SJSA1 (cell line): ENCODE data around the gene MEIOB. TPM values are rescaled to one million over a fixed set of nuclear protein-coding genes. Genes with fewer than 3 reads are reported as not detected.
A peak's percentile ranks its signal among the peaks of the same experiment; 100 is the strongest.

Experiments
- DNase-seq, 2 experiments: peaks; one replicate each; pipeline ENCODE4 v3.0.0-alpha.2; 2015 to 2020; ENCODE audit warnings: low spot score in 2 of 2, low read depth in 1 of 2
- H3K27ac ChIP-seq: fragments of 250-450 bp; sonication (Bioruptor Pico); 2 replicates; pipeline ENCODE4 v1.5.1; 2020; ENCODE audit warnings: mild to moderate bottlenecking, moderate library complexity
- H3K27me3 ChIP-seq: fragments of 250-450 bp; sonication (Bioruptor Pico); replicated peaks from 2 replicates; pipeline ENCODE4 v1.5.1; 2020; ENCODE audit warnings: mild to moderate bottlenecking, moderate library complexity
- H3K36me3 ChIP-seq: fragments of 250-450 bp; sonication (Bioruptor Pico); 2 replicates; pipeline ENCODE4 v1.5.1; 2020; ENCODE audit warnings: mild to moderate bottlenecking
- H3K4me1 ChIP-seq: fragments of 250-450 bp; sonication (Bioruptor Pico); replicated peaks from 2 replicates; pipeline ENCODE4 v1.6.1; 2021; ENCODE audit warnings: mild to moderate bottlenecking
- H3K4me3 ChIP-seq: fragments of 250-450 bp; sonication (Bioruptor Pico); 2 replicates; pipeline ENCODE4 v1.5.1; 2020; ENCODE audit warnings: mild to moderate bottlenecking
- H3K9me3 ChIP-seq: fragments of 250-450 bp; sonication (Bioruptor Pico); replicated peaks from 2 replicates; pipeline ENCODE4 v1.5.1; 2020; ENCODE audit warnings: mild to moderate bottlenecking
- total RNA-seq: library from RNA; depleted of rRNA; stranded (reverse); fragments of >200 nt; shearing (Covaris generic); gene quantifications from 2 replicates; pipeline ENCODE4 v1.2.3, GENCODE V29; 2014

MEIOB gene
- total RNA-seq, 1 experiment from 2014 or later, result not detected

- Histone ChIP-seq H3K27me3 (peaks cover 60% of the 10 kb centered on the region), H3K9me3 (no peaks in the 10 kb centered on the region), H3K27ac (no peak overlapping the region), H3K4me1 (no peaks in the 10 kb centered on the region), H3K4me3 (no peak overlapping the region), H3K36me3 (no peaks in the 10 kb centered on the region)
- DNase-seq, result no peak
Measured at GRCh38 chr16:1913327-1914083, 41.5 kb upstream of the MEIOB start.

GRCh38 chr16:1912215-1912543, 40.2 kb upstream of the MEIOB start:
- Histone ChIP-seq H3K4me3 (no peak overlapping the region), H3K27ac (no peak overlapping the region), H3K36me3 (no peaks in the 10 kb centered on the region), H3K4me1 (no peaks in the 10 kb centered on the region), H3K27me3 (peaks cover 63% of the 10 kb centered on the region), H3K9me3 (no peaks in the 10 kb centered on the region)
- DNase-seq, result no peak

- peaks cover 63% of the 10 kb centered on the region for H3K27me3 ChIP-seq
- no peaks in the 10 kb centered on the region for H3K9me3 ChIP-seq
- no peak overlapping the region for H3K4me3 ChIP-seq
Measured at GRCh38 chr16:1911467-1912214, 39.7 kb upstream of the MEIOB start.

GRCh38 chr16:1909561-1910231, 37.7 kb upstream of the MEIOB start:
- DNase-seq, result no peak
- Histone ChIP-seq H3K36me3 (no peaks in the 10 kb centered on the region), H3K27ac (no peak overlapping the region), H3K4me1 (no peaks in the 10 kb centered on the region), H3K4me3 (no peak overlapping the region), H3K9me3 (no peaks in the 10 kb centered on the region), H3K27me3 (peaks cover 67% of the 10 kb centered on the region)

More at GRCh38 chr16:1911467-1912214, 39.7 kb upstream of the MEIOB start:
- Histone ChIP-seq H3K27ac (no peak overlapping the region), H3K36me3 (no peaks in the 10 kb centered on the region), H3K4me1 (no peaks in the 10 kb centered on the region)
- no peak for DNase-seq

GRCh38 chr16:1908983-1909382, 37.0 kb upstream of the MEIOB start:
- no peak overlapping the region for H3K4me3 ChIP-seq
- H3K36me3 ChIP-seq, result no peaks in the 10 kb centered on the region
- no peak overlapping the region for H3K27ac ChIP-seq
- H3K27me3 ChIP-seq, result peaks cover 67% of the 10 kb centered on the region
- H3K9me3 ChIP-seq, result no peaks in the 10 kb centered on the region
- no peaks in the 10 kb centered on the region for H3K4me1 ChIP-seq
- DNase-seq, result peak in 1 of 2 experiments; percentile 42

GRCh38 chr16:1908184-1908583, 36.2 kb upstream of the MEIOB start:
- H3K36me3 ChIP-seq, result no peaks in the 10 kb centered on the region
- H3K27me3 ChIP-seq, result peaks cover 67% of the 10 kb centered on the region
- no peaks in the 10 kb centered on the region for H3K4me1 ChIP-seq
- H3K9me3 ChIP-seq, result no peaks in the 10 kb centered on the region
- H3K27ac ChIP-seq, result no peak overlapping the region
- no peak overlapping the region for H3K4me3 ChIP-seq
- DNase-seq, result no peak

GRCh38 chr16:1907226-1907860, 35.4 kb upstream of the MEIOB start:
- H3K9me3 ChIP-seq, result no peaks in the 10 kb centered on the region
- DNase-seq, result no peak
- H3K4me1 ChIP-seq, result no peaks in the 10 kb centered on the region
- no peak overlapping the region for H3K27ac ChIP-seq
- H3K36me3 ChIP-seq, result no peaks in the 10 kb centered on the region
- no peak overlapping the region for H3K4me3 ChIP-seq
- peaks cover 65% of the 10 kb centered on the region for H3K27me3 ChIP-seq

- Histone ChIP-seq H3K4me1 (no peaks in the 10 kb centered on the region), H3K27me3 (peaks cover 62% of the 10 kb centered on the region), H3K36me3 (no peaks in the 10 kb centered on the region), H3K4me3 (no peak overlapping the region), H3K9me3 (no peaks in the 10 kb centered on the region), H3K27ac (no peak overlapping the region)
- no peak for DNase-seq
Measured at GRCh38 chr16:1906846-1907165, 34.8 kb upstream of the MEIOB start.

- no peak for DNase-seq
- peaks cover 64% of the 10 kb centered on the region for H3K27me3 ChIP-seq
- H3K36me3 ChIP-seq, result no peaks in the 10 kb centered on the region
- no peak overlapping the region for H3K27ac ChIP-seq
- H3K4me3 ChIP-seq, result no peak overlapping the region
- no peaks in the 10 kb centered on the region for H3K4me1 ChIP-seq
- H3K9me3 ChIP-seq, result no peaks in the 10 kb centered on the region
Measured at GRCh38 chr16:1906055-1906845, 34.3 kb upstream of the MEIOB start.

- Histone ChIP-seq H3K36me3 (no peaks in the 10 kb centered on the region), H3K4me1 (no peaks in the 10 kb centered on the region), H3K4me3 (no peak overlapping the region), H3K9me3 (no peaks in the 10 kb centered on the region), H3K27ac (no peak overlapping the region), H3K27me3 (peaks cover 72% of the 10 kb centered on the region)
- no peak for DNase-seq
Measured at GRCh38 chr16:1903845-1904840, 32.2 kb upstream of the MEIOB start.

GRCh38 chr16:1903220-1903574, 31.2 kb upstream of the MEIOB start:
- Histone ChIP-seq H3K36me3 (no peaks in the 10 kb centered on the region), H3K9me3 (no peaks in the 10 kb centered on the region), H3K27me3 (peaks cover 70% of the 10 kb centered on the region), H3K4me3 (no peak overlapping the region), H3K27ac (no peak overlapping the region), H3K4me1 (no peaks in the 10 kb centered on the region)
- DNase-seq, result no peak

GRCh38 chr16:1902547-1903219, 30.7 kb upstream of the MEIOB start:
- no peaks in the 10 kb centered on the region for H3K36me3 ChIP-seq
- H3K9me3 ChIP-seq, result no peaks in the 10 kb centered on the region
- no peak for DNase-seq
- peaks cover 65% of the 10 kb centered on the region for H3K27me3 ChIP-seq
- no peak overlapping the region for H3K4me3 ChIP-seq
- H3K4me1 ChIP-seq, result no peaks in the 10 kb centered on the region
- no peak overlapping the region for H3K27ac ChIP-seq
